HepG2 (cell line): ENCODE measurements around the gene CARMIL3. TPM values are rescaled to one million over a fixed set of nuclear protein-coding genes. Genes with fewer than 3 reads are reported as not detected.

ENCODE experiments used
- ATAC-seq: fragments of 200-7000 bp; cut with Tn5 transposase; 3 replicates; pipeline ENCODE4 v1.9.1; 2020; ENCODE audit warnings: mild to moderate bottlenecking, moderate library complexity
- BruUV-seq: library from RNA; stranded (reverse); fragments of 400-500 nt; replicated peaks from 2 replicates; lab custom pipeline; 2021; lab: Mats Ljungman, UMichigan
- CTCF ChIA-PET: fragments of 300-600 bp; formaldehyde crosslinking; extraction: SDS; loops from one replicate; lab custom pipeline; 2021; ENCODE audit warnings: low total read pairs, inconsistent platforms, low intra/inter-chr PET ratio; lab: Yijun Ruan, JAX
- POLR2A ChIA-PET: fragments of 350-600 bp; sonication (Branson Sonifier 250); formaldehyde crosslinking; loops from one replicate; lab custom pipeline; 2020; ENCODE audit warnings: antibody characterized with exemption, inconsistent platforms; lab: Yijun Ruan, JAX
- DNase-seq: peaks from one replicate; pipeline ENCODE4 v3.0.0-alpha.2; 2015; ENCODE audit warnings: low spot score
- FAIRE-seq: peaks from 3 replicates; lab custom pipeline; 2011; peaks lifted over from hg19 to GRCh38; lab: Jason Lieb, UNC
- H2AFZ ChIP-seq: one replicate; pipeline ENCODE4 v1.6.1; 2011; ENCODE audit warnings: low read length, inconsistent platforms
- H3K27ac ChIP-seq: fragments of 300-600 bp; 3 replicates; pipeline ENCODE4 v1.8.0; 2011; ENCODE audit warnings: mixed run types, mild to moderate bottlenecking, mixed read lengths, low read length, inconsistent platforms; ENCODE audit not compliant: insufficient read depth; ENCODE audit errors: extremely low read length
- H3K27me3 ChIP-seq, 2 experiments: fragments of 200-600 bp in 1 of 2; 2 replicates in 1 of 2; 3 replicates in 1 of 2; pipeline versions ENCODE4 v1.6.0 to v1.8.0; 2011; ENCODE audit warnings: low read length in 2 of 2, mild to moderate bottlenecking in 2 of 2, moderate library complexity in 2 of 2, inconsistent platforms in 1 of 2; ENCODE audit not compliant: insufficient read depth in 2 of 2, control insufficient read depth in 1 of 2
- H3K36me3 ChIP-seq, 2 experiments: fragments of 200-600 bp in 1 of 2; replicated peaks in 1 of 2; 2 replicates in 1 of 2; 3 replicates in 1 of 2; pipeline versions ENCODE4 v1.5.1 to v1.8.0; 2011; ENCODE audit warnings: low read length in 2 of 2, inconsistent platforms in 1 of 2; ENCODE audit not compliant: insufficient read depth in 2 of 2, control insufficient read depth in 1 of 2
- H3K4me1 ChIP-seq: 2 replicates; pipeline ENCODE4 v1.5.1; 2012; ENCODE audit warnings: low read length, inconsistent platforms; ENCODE audit not compliant: insufficient read depth
- H3K4me2 ChIP-seq: 2 replicates; pipeline ENCODE4 v1.6.0; 2011; ENCODE audit warnings: low read depth, low read length, inconsistent platforms
- H3K4me3 ChIP-seq, 3 experiments: fragments of 200-600 bp in 1 of 3; sonication (generic), shearing (Covaris generic) in 1 of 3; replicated peaks in 1 of 3; 2 replicates each; pipeline ENCODE4 v1.5.1; 2011 to 2016; ENCODE audit warnings: low read length in 3 of 3, inconsistent platforms in 2 of 3, low read depth in 2 of 3, mild to moderate bottlenecking in 2 of 3, control low read depth in 1 of 3, mixed read lengths in 1 of 3; ENCODE audit not compliant: insufficient read depth in 1 of 3
- H3K79me2 ChIP-seq: one replicate; pipeline ENCODE4 v1.6.1; 2011; ENCODE audit warnings: low read length, inconsistent platforms; ENCODE audit not compliant: insufficient read depth
- H3K9ac ChIP-seq: 2 replicates; pipeline ENCODE4 v1.6.0; 2011; ENCODE audit warnings: mild to moderate bottlenecking, low read depth, low read length, inconsistent platforms; ENCODE audit not compliant: insufficient read depth
- H3K9me3 ChIP-seq: 2 replicates; pipeline ENCODE4 v1.5.1; 2012; ENCODE audit warnings: mild to moderate bottlenecking, low read length
- H4K20me1 ChIP-seq: 2 replicates; pipeline ENCODE4 v1.6.0; 2011; ENCODE audit warnings: inconsistent platforms, mild to moderate bottlenecking, low read length, moderate library complexity; ENCODE audit not compliant: insufficient read depth
- FOSL2 ChIP-seq: sonication (generic); formaldehyde crosslinking; IDR thresholded peaks from 2 replicates; pipeline ENCODE4 v1.4.0; 2020; ENCODE audit warnings: missing genetic modification reagents
- FOXA1 ChIP-seq, 2 experiments: fragments of 450-650 bp in 1 of 2; sonication (generic) in 1 of 2; formaldehyde crosslinking in 1 of 2; IDR thresholded peaks; 2 replicates each; pipeline versions ENCODE4 v1.4.0 to v1.6.1; 2016 to 2020; ENCODE audit warnings: missing genetic modification reagents in 1 of 2
- FOXP1 ChIP-seq, 2 experiments: fragments of 450-650 bp in 1 of 2; IDR thresholded peaks; 2 replicates each; pipeline ENCODE4 v1.6.1; 2017 to 2018; ENCODE audit warnings: antibody characterized with exemption in 1 of 2
- GABPB1 ChIP-seq: IDR thresholded peaks from 2 replicates; pipeline ENCODE4 v1.6.1; 2016; ENCODE audit warnings: mild to moderate bottlenecking, missing genetic modification reagents, moderate library complexity, missing compliant biosample characterization
- IRF2 ChIP-seq: IDR thresholded peaks from 2 replicates; pipeline ENCODE4 v1.6.1; 2018; ENCODE audit warnings: missing genetic modification reagents, missing compliant biosample characterization
- KDM2A ChIP-seq: sonication (generic); formaldehyde crosslinking; IDR thresholded peaks from 2 replicates; pipeline ENCODE4 v1.4.0; 2020; ENCODE audit warnings: low read depth, missing genetic modification reagents, borderline replicate concordance
- NFKBIZ ChIP-seq: IDR thresholded peaks from 2 replicates; pipeline ENCODE4 v1.6.1; 2018; ENCODE audit warnings: missing genetic modification reagents, missing compliant biosample characterization
- NR2F6 ChIP-seq, 2 experiments: IDR thresholded peaks; 2 replicates each; pipeline ENCODE4 v1.6.1; 2016; ENCODE audit warnings: antibody characterized with exemption in 1 of 2, mild to moderate bottlenecking in 1 of 2
- RAD51 ChIP-seq: fragments of 450-650 bp; IDR thresholded peaks from 2 replicates; pipeline ENCODE4 v1.6.1; 2016; ENCODE audit warnings: borderline replicate concordance
- SUZ12 ChIP-seq: fragments of 150-350 bp; IDR thresholded peaks from 2 replicates; pipeline ENCODE4 v1.6.1; 2014; ENCODE audit warnings: low read depth, low read length
- TARDBP ChIP-seq: sonication (generic); formaldehyde crosslinking; IDR thresholded peaks from 2 replicates; pipeline ENCODE4 v1.8.0; 2022; ENCODE audit warnings: mild to moderate bottlenecking, missing genetic modification reagents
- TFDP2 ChIP-seq: sonication (generic); formaldehyde crosslinking; IDR thresholded peaks from 2 replicates; pipeline ENCODE4 v1.4.0; 2020; ENCODE audit warnings: missing genetic modification reagents
- THYN1 ChIP-seq: sonication (generic); formaldehyde crosslinking; IDR thresholded peaks from 2 replicates; pipeline ENCODE4 v1.8.1; 2023; ENCODE audit warnings: low read depth, mild to moderate bottlenecking, moderate library complexity, missing genetic modification reagents, borderline replicate concordance
- ZNF350 ChIP-seq: sonication (generic); formaldehyde crosslinking; IDR thresholded peaks from 2 replicates; pipeline ENCODE4 v1.4.0; 2020; ENCODE audit warnings: mild to moderate bottlenecking, low read depth, missing genetic modification reagents, borderline replicate concordance
- ZNF720 ChIP-seq: sonication (generic); formaldehyde crosslinking; IDR thresholded peaks from 2 replicates; pipeline ENCODE4 v1.4.0; 2020; ENCODE audit warnings: missing genetic modification reagents
- ZNF768 ChIP-seq: sonication (generic); formaldehyde crosslinking; IDR thresholded peaks from 2 replicates; pipeline ENCODE4 v1.4.0; 2020; ENCODE audit warnings: missing genetic modification reagents
- WGBS: methylation state at CpG from one replicate; pipeline ENCODE4 v1.1.6; 2017; ENCODE audit warnings: low lambda C conversion rate; 5-methylcytosine and 5-hydroxymethylcytosine counted together
- in situ Hi-C: cut with HindIII; loops from 2 replicates; pipeline ENCODE4 v1.10.0; 2017; ENCODE audit warnings: low pct_unique_long_range_greater_than_20kb; ENCODE audit not compliant: extremely low pct_ligation_motif_present
- intact Hi-C: fragments of 100-400 bp; cut with micrococcal nuclease; formaldehyde crosslinking; loops from one replicate; pipeline ENCODE4 v1.10.0; 2022; ENCODE audit not compliant: unreplicated experiment
- polyA plus RNA-seq, 8 experiments: library from polyadenylated mRNA; depleted of rRNA in 3 of 8; stranded (reverse) in 7 of 8; unstranded in 1 of 8; fragments of >200 nt; fragmentation: Illumina TruSeq in 4 of 8; extraction: Trizol in 4 of 8; gene quantifications; 2 replicates each; pipeline versions ENCODE4 v1.2.1 to v1.2.3, GENCODE V29; 2011 to 2016; ENCODE audit warnings: low read depth in 4 of 8, missing spikeins in 1 of 8, mixed read lengths in 1 of 8; ENCODE audit not compliant: insufficient read depth in 1 of 8
- total RNA-seq, 5 experiments: library from RNA; depleted of rRNA; stranded (reverse); fragments of >200 nt; fragmentation: Illumina TruSeq; extraction: Trizol; gene quantifications; 2 replicates each; pipeline ENCODE4 v1.2.3, GENCODE V29; 2016; ENCODE audit warnings: low read depth in 1 of 5
- TF ChIP-seq, protein P1 (sequence below): sonication (generic); formaldehyde crosslinking; IDR thresholded peaks from 2 replicates; pipeline ENCODE4 v1.5.0; 2020; ENCODE audit warnings: missing genetic modification reagents
- TF ChIP-seq, protein P2 (sequence below): sonication (generic); formaldehyde crosslinking; conservative IDR thresholded peaks from 2 replicates; pipeline ENCODE4 v1.4.0; 2020; ENCODE audit warnings: mild to moderate bottlenecking, missing genetic modification reagents, moderate library complexity

Gene CARMIL3
- total and polyA plus RNA-seq, 2 of the 13 experiments (the other 11 are each of a cell fraction or from before 2014, with no cell fraction given), result 0.27 to 0.55 TPM

DNA sequence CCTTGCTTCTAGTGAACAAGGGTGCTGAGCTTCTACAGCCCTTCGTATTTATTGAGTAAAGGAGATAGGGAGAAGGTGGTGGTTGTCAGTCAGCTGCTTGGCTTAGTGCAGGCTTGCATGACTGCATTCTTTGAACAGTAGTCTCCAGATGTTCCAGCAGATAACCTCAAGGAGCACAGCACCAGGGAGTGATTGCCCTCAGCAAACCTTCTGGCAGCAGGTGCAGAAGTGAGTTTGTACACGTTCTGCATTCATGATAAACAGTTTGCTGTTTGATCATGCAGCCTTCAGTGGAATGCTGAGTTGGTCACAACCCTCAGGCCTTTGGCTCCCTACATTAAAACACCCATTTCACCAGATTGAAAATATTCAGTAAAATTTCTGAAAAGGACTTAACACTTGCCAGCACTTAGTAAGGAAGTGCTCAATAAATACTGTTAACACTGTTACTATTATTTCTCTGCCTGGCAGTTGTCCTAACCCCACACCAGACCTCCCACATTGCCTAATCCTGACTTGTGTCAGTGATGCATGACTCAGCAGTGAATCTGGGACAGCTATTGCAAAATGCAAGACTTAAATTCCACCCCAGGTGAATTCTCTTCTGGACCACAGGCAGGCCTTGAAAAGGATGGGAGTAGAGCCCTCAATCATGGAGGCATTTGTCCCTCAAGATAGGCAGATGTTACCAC lies 18.9 kb upstream of the CARMIL3 start:
- no peaks in the 10 kb centered on the region for H3K27me3 ChIP-seq
- ATAC-seq (no peak), FAIRE-seq (no peak), DNase-seq (peak; percentile 89)
- intact Hi-C loops (loop anchor here (10.0 kb wide), 1 partner anchor 308 kb away; no protein-coding TSS in a partner anchor), in situ Hi-C loops (loop anchor here (10.0 kb wide), 1 partner anchor 48 kb away; the partner anchor contains the start of gene DHRS4L2)
- peaks cover 43% of the 10 kb centered on the region for H3K4me1 ChIP-seq
- 17% methylated on average over 2 of the region's 2 CpGs for WGBS
- H4K20me1 ChIP-seq, result no peaks in the 10 kb centered on the region
- H3K4me2 ChIP-seq, result no peak overlapping the region
- no peak overlapping the region for H3K9ac ChIP-seq
- H3K27ac ChIP-seq, result no peak overlapping the region
- H3K9me3 ChIP-seq, result peaks cover 12% of the 10 kb centered on the region
- ChIA-PET CTCF (no interaction called here), POLR2A (interaction anchor here (0.7 to 1.1 kb wide), 3 partner anchors 51 to 77 kb away, joined by 4 read pairs; partner anchors contain the start of gene PCK2)
- no peaks in the 10 kb centered on the region for H3K36me3 ChIP-seq
- H2AFZ ChIP-seq, result no peak overlapping the region
- H3K4me3 ChIP-seq, result no peak overlapping the region
- no peaks in the 10 kb centered on the region for H3K79me2 ChIP-seq
- BruUV-seq, result no TSS peak
- TF ChIP-seq ZNF350 (CRISPR knock-in tag), result no peak
- TF ChIP-seq IRF2, result 0 out of 2 replicates have a peak, but pooled peaks have one; percentile 74
- TF ChIP-seq NR2F6 (IDR thresholded peaks at IDR 0.05), result peak; percentile 47; the same call in 1 of the 2 replicates
- peak; percentile 54; the same call in 1 of the 2 replicates for TF ChIP-seq NR2F6 (CRISPR knock-in tag; IDR thresholded peaks at IDR 0.05)
- TF ChIP-seq THYN1, result no peak
- no peak for TF ChIP-seq SUZ12
- TF ChIP-seq FOSL2 (CRISPR knock-in tag), result peak; percentile 99
- no peak for TF ChIP-seq ZNF720 (CRISPR knock-in tag)
- TF ChIP-seq, protein P1, sequence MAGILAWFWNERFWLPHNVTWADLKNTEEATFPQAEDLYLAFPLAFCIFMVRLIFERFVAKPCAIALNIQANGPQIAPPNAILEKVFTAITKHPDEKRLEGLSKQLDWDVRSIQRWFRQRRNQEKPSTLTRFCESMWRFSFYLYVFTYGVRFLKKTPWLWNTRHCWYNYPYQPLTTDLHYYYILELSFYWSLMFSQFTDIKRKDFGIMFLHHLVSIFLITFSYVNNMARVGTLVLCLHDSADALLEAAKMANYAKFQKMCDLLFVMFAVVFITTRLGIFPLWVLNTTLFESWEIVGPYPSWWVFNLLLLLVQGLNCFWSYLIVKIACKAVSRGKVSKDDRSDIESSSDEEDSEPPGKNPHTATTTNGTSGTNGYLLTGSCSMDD, result no peak
- peak; percentile 60; the same call in 1 of the 2 replicates for TF ChIP-seq TARDBP (CRISPR knock-in tag)
- TF ChIP-seq KDM2A (CRISPR knock-in tag), result peak; percentile 55; the same call in 1 of the 2 replicates
- peak; percentile 53; the same call in 1 of the 2 replicates for TF ChIP-seq NFKBIZ (CRISPR knock-in tag)
- TF ChIP-seq FOXA1 (IDR thresholded peaks at IDR 0.05), result no peak
- TF ChIP-seq FOXA1 (CRISPR knock-in tag; IDR thresholded peaks at IDR 0.05), result 0 out of 2 replicates have a peak, but pooled peaks have one; percentile 39
- no peak for TF ChIP-seq ZNF768 (CRISPR knock-in tag)
- 0 out of 2 replicates have a peak, but pooled peaks have one; percentile 9 for TF ChIP-seq RAD51
- TF ChIP-seq GABPB1, result peak; percentile 25; the same call in 1 of the 2 replicates
- 0 out of 2 replicates have a peak, but pooled peaks have one; percentile 24 for TF ChIP-seq TFDP2 (CRISPR knock-in tag)
- TF ChIP-seq, protein P2, sequence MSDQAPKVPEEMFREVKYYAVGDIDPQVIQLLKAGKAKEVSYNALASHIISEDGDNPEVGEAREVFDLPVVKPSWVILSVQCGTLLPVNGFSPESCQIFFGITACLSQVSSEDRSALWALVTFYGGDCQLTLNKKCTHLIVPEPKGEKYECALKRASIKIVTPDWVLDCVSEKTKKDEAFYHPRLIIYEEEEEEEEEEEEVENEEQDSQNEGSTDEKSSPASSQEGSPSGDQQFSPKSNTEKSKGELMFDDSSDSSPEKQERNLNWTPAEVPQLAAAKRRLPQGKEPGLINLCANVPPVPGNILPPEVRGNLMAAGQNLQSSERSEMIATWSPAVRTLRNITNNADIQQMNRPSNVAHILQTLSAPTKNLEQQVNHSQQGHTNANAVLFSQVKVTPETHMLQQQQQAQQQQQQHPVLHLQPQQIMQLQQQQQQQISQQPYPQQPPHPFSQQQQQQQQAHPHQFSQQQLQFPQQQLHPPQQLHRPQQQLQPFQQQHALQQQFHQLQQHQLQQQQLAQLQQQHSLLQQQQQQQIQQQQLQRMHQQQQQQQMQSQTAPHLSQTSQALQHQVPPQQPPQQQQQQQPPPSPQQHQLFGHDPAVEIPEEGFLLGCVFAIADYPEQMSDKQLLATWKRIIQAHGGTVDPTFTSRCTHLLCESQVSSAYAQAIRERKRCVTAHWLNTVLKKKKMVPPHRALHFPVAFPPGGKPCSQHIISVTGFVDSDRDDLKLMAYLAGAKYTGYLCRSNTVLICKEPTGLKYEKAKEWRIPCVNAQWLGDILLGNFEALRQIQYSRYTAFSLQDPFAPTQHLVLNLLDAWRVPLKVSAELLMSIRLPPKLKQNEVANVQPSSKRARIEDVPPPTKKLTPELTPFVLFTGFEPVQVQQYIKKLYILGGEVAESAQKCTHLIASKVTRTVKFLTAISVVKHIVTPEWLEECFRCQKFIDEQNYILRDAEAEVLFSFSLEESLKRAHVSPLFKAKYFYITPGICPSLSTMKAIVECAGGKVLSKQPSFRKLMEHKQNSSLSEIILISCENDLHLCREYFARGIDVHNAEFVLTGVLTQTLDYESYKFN, result peak; percentile 55
- TF ChIP-seq FOXP1 (IDR thresholded peaks at IDR 0.05), result no peak
- TF ChIP-seq FOXP1 (CRISPR knock-in tag; IDR thresholded peaks at IDR 0.05), result peak; percentile 72
